COLO668 (cell line): ENCODE results near the gene COL26A1.

Source experiments
- DNase-seq: peaks from one replicate; lab custom pipeline; 2025; ENCODE audit not compliant: unreplicated experiment; lab: John Stamatoyannopoulos, UW

COL26A1 gene

GRCh38 chr7:101531726-101532357 is 169.2 kb downstream of the COL26A1 start:
- no peak for DNase-seq

GRCh38 chr7:101532400-101533102 is 169.9 kb downstream of the COL26A1 start:
- DNase-seq = no peak

GRCh38 chr7:101533103-101533465 is 170.4 kb downstream of the COL26A1 start:
- no peak for DNase-seq

GRCh38 chr7:101534015-101534803 is 171.5 kb downstream of the COL26A1 start:
- no peak for DNase-seq

- DNase-seq = no peak
Observed at GRCh38 chr7:101534873-101535272, 172.2 kb downstream of the COL26A1 start.

- DNase-seq = no peak
Observed at GRCh38 chr7:101535351-101535751, 172.7 kb downstream of the COL26A1 start.

- no peak for DNase-seq
Observed at GRCh38 chr7:101536232-101536631, 173.6 kb downstream of the COL26A1 start.

- no peak for DNase-seq
Observed at GRCh38 chr7:101536668-101537067, 174.0 kb downstream of the COL26A1 start.

GRCh38 chr7:101537205-101537604 is 174.5 kb downstream of the COL26A1 start:
- no peak for DNase-seq

- DNase-seq = no peak
Observed at GRCh38 chr7:101537935-101538595, 175.4 kb downstream of the COL26A1 start.

GRCh38 chr7:101538596-101539459 is 176.2 kb downstream of the COL26A1 start:
- peak; percentile 32 for DNase-seq

- no peak for DNase-seq
Observed at GRCh38 chr7:101539784-101540183, 177.1 kb downstream of the COL26A1 start.

- peak; percentile 52 for DNase-seq
Observed at GRCh38 chr7:101542527-101543241, 180.0 kb downstream of the COL26A1 start.

GRCh38 chr7:101543242-101543766 is 180.6 kb downstream of the COL26A1 start:
- DNase-seq = no peak

- no peak for DNase-seq
Observed at GRCh38 chr7:101543846-101544245, 181.2 kb downstream of the COL26A1 start.

- DNase-seq = no peak
Observed at GRCh38 chr7:101545441-101546190, 182.9 kb downstream of the COL26A1 start.

- no peak for DNase-seq
Observed at GRCh38 chr7:101546308-101546936, 183.7 kb downstream of the COL26A1 start.
